ENCODE measurements around the gene RAVER2.
"Not testable (repeated sequence)": the region's sequence is repeated elsewhere in the genome, so short reads cannot be mapped to it uniquely, and the experiment has no call there.

RAVER2 gene

GRCh38 chr1:64744492-64745180 is at the start of gene RAVER2:
Gene RAVER2 (plus strand): TSS chr1:64745075. CDS start chr1:64745173, 98 bp downstream.
- peak; percentile 5 for DNase-seq (ENCODE audit: low read depth)

GRCh38 chr1:64696879-64697278 is 48.0 kb upstream of the RAVER2 start:
- DNase-seq (ENCODE audit: low read depth), result no peak

- no peak for DNase-seq (ENCODE audit: low read depth)
These were observed 45.5 kb upstream of the RAVER2 start for GRCh38 chr1:64699327-64699726.

- no peak for DNase-seq (ENCODE audit: low read depth)
These were observed 43.8 kb upstream of the RAVER2 start for GRCh38 chr1:64701071-64701470.

GRCh38 chr1:64701886-64702285 is 43.0 kb upstream of the RAVER2 start:
- no peak for DNase-seq (ENCODE audit: low read depth)

GRCh38 chr1:64702670-64703069 is 42.2 kb upstream of the RAVER2 start:
- not testable (repeated sequence) for DNase-seq (ENCODE audit: low read depth)

- DNase-seq (ENCODE audit: low read depth), result no peak
These were observed 41.3 kb upstream of the RAVER2 start for GRCh38 chr1:64703600-64703999.

- DNase-seq (ENCODE audit: low read depth), result no peak
These were observed 39.3 kb upstream of the RAVER2 start for GRCh38 chr1:64705591-64705990.

- no peak for DNase-seq (ENCODE audit: low read depth)
These were observed 33.6 kb upstream of the RAVER2 start for GRCh38 chr1:64711266-64711665.

- no peak for DNase-seq (ENCODE audit: low read depth)
These were observed 32.8 kb upstream of the RAVER2 start for GRCh38 chr1:64712049-64712448.

- no peak for DNase-seq (ENCODE audit: low read depth)
These were observed 29.7 kb upstream of the RAVER2 start for GRCh38 chr1:64715186-64715585.

GRCh38 chr1:64721135-64721534 is 23.7 kb upstream of the RAVER2 start:
- no peak for DNase-seq (ENCODE audit: low read depth)

- no peak for DNase-seq (ENCODE audit: low read depth)
These were observed 23.2 kb upstream of the RAVER2 start for GRCh38 chr1:64721576-64722145.

GRCh38 chr1:64727861-64728260 is 17.0 kb upstream of the RAVER2 start:
- no peak for DNase-seq (ENCODE audit: low read depth)

- no peak for DNase-seq (ENCODE audit: low read depth)
These were observed 11.1 kb upstream of the RAVER2 start for GRCh38 chr1:64733581-64734286.

GRCh38 chr1:64734287-64734652 is 10.6 kb upstream of the RAVER2 start:
- DNase-seq (ENCODE audit: low read depth), result no peak

GRCh38 chr1:64740687-64741086 is 4.2 kb upstream of the RAVER2 start:
- not testable (repeated sequence) for DNase-seq (ENCODE audit: low read depth)

- no peak for DNase-seq (ENCODE audit: low read depth)
These were observed 852 bp upstream of the RAVER2 start for GRCh38 chr1:64743954-64744491.

GRCh38 chr1:64745181-64745985 is 508 bp downstream of the RAVER2 start:
- DNase-seq (ENCODE audit: low read depth), result no peak

GRCh38 chr1:64745986-64746940 is 1.4 kb downstream of the RAVER2 start:
- no peak for DNase-seq (ENCODE audit: low read depth)

GRCh38 chr1:64748222-64748621 is 3.3 kb downstream of the RAVER2 start:
- DNase-seq (ENCODE audit: low read depth), result no peak

Measured in stimulated activated CD8-positive, alpha-beta memory T cell treated with anti-CD3 and anti-CD28 coated beads, Interleukin-7, amount 100 ng/mL, for 24 hours (primary cell).